D341Med (cell line): ENCODE measurements around the gene KIAA1755.
"Not testable (repeated sequence)": the region's sequence is repeated elsewhere in the genome, so short reads cannot be mapped to it uniquely, and the experiment has no call there.

ENCODE experiments used
- DNase-seq: peaks from one replicate; pipeline ENCODE4 v3.0.0; 2012; ENCODE audit warnings: low spot score

Gene KIAA1755

GRCh38 chr20:38261054-38261390, 487 bp upstream of the KIAA1755 start:
- no peak for DNase-seq

- no peak for DNase-seq
These were observed 534 bp downstream of the KIAA1755 start for GRCh38 chr20:38260025-38260377.

GRCh38 chr20:38258545-38259215, 1.9 kb downstream of the KIAA1755 start:
- no peak for DNase-seq

- DNase-seq = no peak
These were observed 3.6 kb downstream of the KIAA1755 start for GRCh38 chr20:38256966-38257365.

- DNase-seq = no peak
These were observed 4.5 kb downstream of the KIAA1755 start for GRCh38 chr20:38256021-38256420.

GRCh38 chr20:38255393-38255792, 5.1 kb downstream of the KIAA1755 start:
- no peak for DNase-seq

GRCh38 chr20:38254621-38255020, 5.9 kb downstream of the KIAA1755 start:
- not testable (repeated sequence) for DNase-seq

- no peak for DNase-seq
These were observed 7.0 kb downstream of the KIAA1755 start for GRCh38 chr20:38253571-38253970.

- no peak for DNase-seq
These were observed 7.9 kb downstream of the KIAA1755 start for GRCh38 chr20:38252292-38253288.

- not testable (repeated sequence) for DNase-seq
These were observed 9.1 kb downstream of the KIAA1755 start for GRCh38 chr20:38251441-38251840.

GRCh38 chr20:38250609-38251008, 9.9 kb downstream of the KIAA1755 start:
- DNase-seq = no peak

GRCh38 chr20:38249536-38250310, 10.8 kb downstream of the KIAA1755 start:
- no peak for DNase-seq

- DNase-seq = no peak
These were observed 12.4 kb downstream of the KIAA1755 start for GRCh38 chr20:38248133-38248532.

GRCh38 chr20:38247725-38248124, 12.8 kb downstream of the KIAA1755 start:
- DNase-seq = not testable (repeated sequence)

GRCh38 chr20:38247166-38247509, 13.4 kb downstream of the KIAA1755 start:
- no peak for DNase-seq

GRCh38 chr20:38246357-38247165, 14.0 kb downstream of the KIAA1755 start:
- DNase-seq = no peak

GRCh38 chr20:38245753-38246152, 14.8 kb downstream of the KIAA1755 start:
- no peak for DNase-seq

- no peak for DNase-seq
These were observed 16.9 kb downstream of the KIAA1755 start for GRCh38 chr20:38243709-38244020.

GRCh38 chr20:38242848-38243708, 17.5 kb downstream of the KIAA1755 start:
- peak; percentile 55 for DNase-seq

GRCh38 chr20:38241201-38241600, 19.3 kb downstream of the KIAA1755 start:
- DNase-seq = no peak

- DNase-seq = no peak
These were observed 21.1 kb downstream of the KIAA1755 start for GRCh38 chr20:38239441-38239840.
